ENCODE measurements around the gene GNAL.

GNAL gene

GRCh38 chr18:11696451-11696850, 7.4 kb downstream of the GNAL start (continued):
- no peak for TF ChIP-seq ZNF510 (tag by site-specific recombination; IDR thresholded peaks at IDR 0.05; ENCODE audit: insufficient replicate concordance)
- TF ChIP-seq, protein P1, sequence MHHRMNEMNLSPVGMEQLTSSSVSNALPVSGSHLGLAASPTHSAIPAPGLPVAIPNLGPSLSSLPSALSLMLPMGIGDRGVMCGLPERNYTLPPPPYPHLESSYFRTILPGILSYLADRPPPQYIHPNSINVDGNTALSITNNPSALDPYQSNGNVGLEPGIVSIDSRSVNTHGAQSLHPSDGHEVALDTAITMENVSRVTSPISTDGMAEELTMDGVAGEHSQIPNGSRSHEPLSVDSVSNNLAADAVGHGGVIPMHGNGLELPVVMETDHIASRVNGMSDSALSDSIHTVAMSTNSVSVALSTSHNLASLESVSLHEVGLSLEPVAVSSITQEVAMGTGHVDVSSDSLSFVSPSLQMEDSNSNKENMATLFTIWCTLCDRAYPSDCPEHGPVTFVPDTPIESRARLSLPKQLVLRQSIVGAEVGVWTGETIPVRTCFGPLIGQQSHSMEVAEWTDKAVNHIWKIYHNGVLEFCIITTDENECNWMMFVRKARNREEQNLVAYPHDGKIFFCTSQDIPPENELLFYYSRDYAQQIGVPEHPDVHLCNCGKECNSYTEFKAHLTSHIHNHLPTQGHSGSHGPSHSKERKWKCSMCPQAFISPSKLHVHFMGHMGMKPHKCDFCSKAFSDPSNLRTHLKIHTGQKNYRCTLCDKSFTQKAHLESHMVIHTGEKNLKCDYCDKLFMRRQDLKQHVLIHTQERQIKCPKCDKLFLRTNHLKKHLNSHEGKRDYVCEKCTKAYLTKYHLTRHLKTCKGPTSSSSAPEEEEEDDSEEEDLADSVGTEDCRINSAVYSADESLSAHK (tag by site-specific recombination; IDR thresholded peaks at IDR 0.05) = peak; percentile 33; the same call in 1 of the 2 replicates
- TF ChIP-seq REPIN1 (tag by site-specific recombination; IDR thresholded peaks at IDR 0.05; ENCODE audit: low read depth) = no peak
- 0 out of 2 replicates have a peak, but pooled peaks have one; percentile 25 for TF ChIP-seq SCRT1 (tag by site-specific recombination; IDR thresholded peaks at IDR 0.05; ENCODE audit: borderline replicate concordance)

DNA sequence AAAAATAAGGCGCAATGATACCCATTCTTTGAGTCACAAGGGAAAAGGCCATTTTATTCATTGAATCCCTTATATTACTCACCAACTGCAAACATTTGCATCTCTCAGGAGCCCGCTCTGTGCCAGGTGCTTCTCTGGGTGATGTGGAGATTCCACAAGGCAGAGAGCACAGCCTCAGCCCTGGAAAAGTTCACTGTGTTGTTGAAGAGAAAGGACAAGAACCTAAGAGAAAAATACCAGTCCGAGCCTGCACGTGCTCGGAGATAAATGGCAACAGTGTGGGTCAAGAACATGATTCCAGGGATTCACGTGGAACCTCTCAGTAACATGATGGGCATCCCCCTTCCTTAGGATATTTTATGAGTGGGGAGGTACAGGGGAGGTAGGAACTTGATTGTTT, 11.8 kb downstream of the GNAL start:
- TF ChIP-seq ZBTB17 (tag by site-specific recombination; IDR thresholded peaks at IDR 0.05) (no peak), ZNF561 (tag by site-specific recombination; IDR thresholded peaks at IDR 0.05; ENCODE audit: borderline replicate concordance) (no peak), ZBTB20 (tag by site-specific recombination; IDR thresholded peaks at IDR 0.05) (no peak), ZNF19 (tag by site-specific recombination; IDR thresholded peaks at IDR 0.05; ENCODE audit: low read depth) (no peak), ZNF600 (tag by site-specific recombination; IDR thresholded peaks at IDR 0.05) (no peak), ZNF529 (tag by site-specific recombination; IDR thresholded peaks at IDR 0.05; ENCODE audit: insufficient replicate concordance) (no peak), ZNF398 (tag by site-specific recombination; IDR thresholded peaks at IDR 0.05) (no peak), YY2 (tag by site-specific recombination; IDR thresholded peaks at IDR 0.05) (no peak), ZNF76 (tag by site-specific recombination; IDR thresholded peaks at IDR 0.05; ENCODE audit: borderline replicate concordance, low read depth) (no peak), HOXC10 (CRISPR knock-in tag; IDR thresholded peaks at IDR 0.05) (no peak), ZNF302 (tag by site-specific recombination; IDR thresholded peaks at IDR 0.05; ENCODE audit: low read depth) (no peak), ZNF521 (tag by site-specific recombination; IDR thresholded peaks at IDR 0.05) (no peak), ZNF747 (tag by site-specific recombination; IDR thresholded peaks at IDR 0.05) (no peak)
- TF ChIP-seq, protein P2, sequence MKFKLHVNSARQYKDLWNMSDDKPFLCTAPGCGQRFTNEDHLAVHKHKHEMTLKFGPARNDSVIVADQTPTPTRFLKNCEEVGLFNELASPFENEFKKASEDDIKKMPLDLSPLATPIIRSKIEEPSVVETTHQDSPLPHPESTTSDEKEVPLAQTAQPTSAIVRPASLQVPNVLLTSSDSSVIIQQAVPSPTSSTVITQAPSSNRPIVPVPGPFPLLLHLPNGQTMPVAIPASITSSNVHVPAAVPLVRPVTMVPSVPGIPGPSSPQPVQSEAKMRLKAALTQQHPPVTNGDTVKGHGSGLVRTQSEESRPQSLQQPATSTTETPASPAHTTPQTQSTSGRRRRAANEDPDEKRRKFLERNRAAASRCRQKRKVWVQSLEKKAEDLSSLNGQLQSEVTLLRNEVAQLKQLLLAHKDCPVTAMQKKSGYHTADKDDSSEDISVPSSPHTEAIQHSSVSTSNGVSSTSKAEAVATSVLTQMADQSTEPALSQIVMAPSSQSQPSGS (tag by site-specific recombination; IDR thresholded peaks at IDR 0.05; ENCODE audit: low read depth) = no peak
- TF ChIP-seq, protein P3, sequence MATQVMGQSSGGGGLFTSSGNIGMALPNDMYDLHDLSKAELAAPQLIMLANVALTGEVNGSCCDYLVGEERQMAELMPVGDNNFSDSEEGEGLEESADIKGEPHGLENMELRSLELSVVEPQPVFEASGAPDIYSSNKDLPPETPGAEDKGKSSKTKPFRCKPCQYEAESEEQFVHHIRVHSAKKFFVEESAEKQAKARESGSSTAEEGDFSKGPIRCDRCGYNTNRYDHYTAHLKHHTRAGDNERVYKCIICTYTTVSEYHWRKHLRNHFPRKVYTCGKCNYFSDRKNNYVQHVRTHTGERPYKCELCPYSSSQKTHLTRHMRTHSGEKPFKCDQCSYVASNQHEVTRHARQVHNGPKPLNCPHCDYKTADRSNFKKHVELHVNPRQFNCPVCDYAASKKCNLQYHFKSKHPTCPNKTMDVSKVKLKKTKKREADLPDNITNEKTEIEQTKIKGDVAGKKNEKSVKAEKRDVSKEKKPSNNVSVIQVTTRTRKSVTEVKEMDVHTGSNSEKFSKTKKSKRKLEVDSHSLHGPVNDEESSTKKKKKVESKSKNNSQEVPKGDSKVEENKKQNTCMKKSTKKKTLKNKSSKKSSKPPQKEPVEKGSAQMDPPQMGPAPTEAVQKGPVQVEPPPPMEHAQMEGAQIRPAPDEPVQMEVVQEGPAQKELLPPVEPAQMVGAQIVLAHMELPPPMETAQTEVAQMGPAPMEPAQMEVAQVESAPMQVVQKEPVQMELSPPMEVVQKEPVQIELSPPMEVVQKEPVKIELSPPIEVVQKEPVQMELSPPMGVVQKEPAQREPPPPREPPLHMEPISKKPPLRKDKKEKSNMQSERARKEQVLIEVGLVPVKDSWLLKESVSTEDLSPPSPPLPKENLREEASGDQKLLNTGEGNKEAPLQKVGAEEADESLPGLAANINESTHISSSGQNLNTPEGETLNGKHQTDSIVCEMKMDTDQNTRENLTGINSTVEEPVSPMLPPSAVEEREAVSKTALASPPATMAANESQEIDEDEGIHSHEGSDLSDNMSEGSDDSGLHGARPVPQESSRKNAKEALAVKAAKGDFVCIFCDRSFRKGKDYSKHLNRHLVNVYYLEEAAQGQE (tag by site-specific recombination; IDR thresholded peaks at IDR 0.05) = no peak
- Histone ChIP-seq H3K9me3 (ENCODE audit: control insufficient read depth, insufficient read depth, low read depth, low read length) (no peaks in the 10 kb centered on the region), H3K36me3 (ENCODE audit: control insufficient read depth in 2 of 2, insufficient read depth in 1 of 2, low read length in 2 of 2) (no peaks in the 10 kb centered on the region), H3K4me1 (ENCODE audit: control insufficient read depth, insufficient read depth, low read length) (peaks cover 3% of the 10 kb centered on the region; the same call in 1 of the 2 replicates), H3K4me3 (ENCODE audit: low read depth, low read length) (no peak overlapping the region), H3K27ac (ENCODE audit: extremely low read depth, low read depth, low read length) (no peak overlapping the region)
- CTCF ChIA-PET = interaction anchor here (0.8 to 1.9 kb wide), 4 partner anchors 28 to 237 kb away, joined by 3 to 6 read pairs (median 4); no protein-coding TSS in a partner anchor
- POLR2A ChIA-PET = interaction anchor here (1.2 kb wide), 1 partner anchor 10 kb away, joined by 4 read pairs; no protein-coding TSS in a partner anchor

Data from HEK293 (cell line).